Stimulated activated CD4-positive, alpha-beta T cell treated with anti-CD3 and anti-CD28 coated beads, Interleukin-2, amount 100 ng/mL, for 4 hours (primary cell): ENCODE data around the gene AKR1C8.
"Not testable (repeated sequence)": the region's sequence is repeated elsewhere in the genome, so short reads cannot be mapped to it uniquely, and the experiment has no call there.

Experiments used
- DNase-seq: peaks from one replicate; pipeline ENCODE4 v3.0.0-alpha.2; 2020; ENCODE audit warnings: low read depth

AKR1C8 gene

GRCh38 chr10:5165738-5166137 lies 19.2 kb downstream of the AKR1C8 start:
- no peak for DNase-seq

GRCh38 chr10:5163487-5163886 lies 21.5 kb downstream of the AKR1C8 start:
- DNase-seq = no peak

- DNase-seq = no peak
Observed at GRCh38 chr10:5159126-5159525, 25.8 kb downstream of the AKR1C8 start.

- no peak for DNase-seq
Observed at GRCh38 chr10:5157501-5157900, 27.4 kb downstream of the AKR1C8 start.

- no peak for DNase-seq
Observed at GRCh38 chr10:5155951-5156350, 29.0 kb downstream of the AKR1C8 start.

- DNase-seq = no peak
Observed at GRCh38 chr10:5151076-5151475, 33.9 kb downstream of the AKR1C8 start.

GRCh38 chr10:5148678-5149032 lies 36.3 kb downstream of the AKR1C8 start:
- DNase-seq = no peak

GRCh38 chr10:5147981-5148677 lies 36.8 kb downstream of the AKR1C8 start:
- no peak for DNase-seq

- no peak for DNase-seq
Observed at GRCh38 chr10:5147255-5147980, 37.5 kb downstream of the AKR1C8 start.

GRCh38 chr10:5146920-5147254 lies 38.1 kb downstream of the AKR1C8 start:
- no peak for DNase-seq

GRCh38 chr10:5143137-5143536 lies 41.8 kb downstream of the AKR1C8 start:
- DNase-seq = no peak

- no peak for DNase-seq
Observed at GRCh38 chr10:5142199-5142598, 42.8 kb downstream of the AKR1C8 start.

GRCh38 chr10:5137699-5138098 lies 47.3 kb downstream of the AKR1C8 start:
- not testable (repeated sequence) for DNase-seq

GRCh38 chr10:5136468-5137087 lies 48.4 kb downstream of the AKR1C8 start:
- no peak for DNase-seq

- no peak for DNase-seq
Observed at GRCh38 chr10:5135581-5135980, 49.4 kb downstream of the AKR1C8 start.

GRCh38 chr10:5125315-5126044 lies 59.5 kb downstream of the AKR1C8 start:
- no peak for DNase-seq

- DNase-seq = no peak
Observed at GRCh38 chr10:5123886-5124285, 61.1 kb downstream of the AKR1C8 start.

GRCh38 chr10:5119997-5120396 lies 65.0 kb downstream of the AKR1C8 start:
- DNase-seq = not testable (repeated sequence)

GRCh38 chr10:5117026-5117425 lies 67.9 kb downstream of the AKR1C8 start:
- DNase-seq = no peak

GRCh38 chr10:5116621-5117020 lies 68.3 kb downstream of the AKR1C8 start:
- DNase-seq = no peak

- DNase-seq = not testable (repeated sequence)
Observed at GRCh38 chr10:5109861-5110260, 75.1 kb downstream of the AKR1C8 start.

GRCh38 chr10:5108658-5109416 lies 76.1 kb downstream of the AKR1C8 start:
- DNase-seq = no peak
